Activated naive CD8-positive, alpha-beta T cell treated with anti-CD3 and anti-CD28 coated beads, Interleukin-2, amount 50 U/mL, for 24 hours (primary cell): ENCODE results near the gene NBPF1.
"Not testable (repeated sequence)": the region's sequence is repeated elsewhere in the genome, so short reads cannot be mapped to it uniquely, and the experiment has no call there.

Experiments used
- ATAC-seq: fragments of 150-1000 bp; cut with Tn5 transposase; one replicate; pipeline ENCODE4 v1.10.0; 2021
- DNase-seq: peaks from one replicate; pipeline ENCODE4 v3.0.0; 2021
- H3K27ac Mint-ChIP-seq: one replicate; pipeline ENCODE4 v1.8.0; 2021; ENCODE audit warnings: mild to moderate bottlenecking, mixed read lengths
- H3K27me3 Mint-ChIP-seq: one replicate; pipeline ENCODE4 v1.8.0; 2021; ENCODE audit warnings: mixed read lengths
- H3K36me3 Mint-ChIP-seq: one replicate; pipeline ENCODE4 v1.8.0; 2021; ENCODE audit warnings: low read depth, mixed read lengths
- H3K4me1 Mint-ChIP-seq: one replicate; pipeline ENCODE4 v1.8.0; 2021; ENCODE audit warnings: mixed read lengths
- H3K4me3 Mint-ChIP-seq: one replicate; pipeline ENCODE4 v1.8.0; 2021; ENCODE audit warnings: mild to moderate bottlenecking, moderate library complexity, mixed read lengths
- H3K9me3 Mint-ChIP-seq: one replicate; pipeline ENCODE4 v1.8.0; 2021; ENCODE audit warnings: mixed read lengths

The NBPF1 gene

DNA sequence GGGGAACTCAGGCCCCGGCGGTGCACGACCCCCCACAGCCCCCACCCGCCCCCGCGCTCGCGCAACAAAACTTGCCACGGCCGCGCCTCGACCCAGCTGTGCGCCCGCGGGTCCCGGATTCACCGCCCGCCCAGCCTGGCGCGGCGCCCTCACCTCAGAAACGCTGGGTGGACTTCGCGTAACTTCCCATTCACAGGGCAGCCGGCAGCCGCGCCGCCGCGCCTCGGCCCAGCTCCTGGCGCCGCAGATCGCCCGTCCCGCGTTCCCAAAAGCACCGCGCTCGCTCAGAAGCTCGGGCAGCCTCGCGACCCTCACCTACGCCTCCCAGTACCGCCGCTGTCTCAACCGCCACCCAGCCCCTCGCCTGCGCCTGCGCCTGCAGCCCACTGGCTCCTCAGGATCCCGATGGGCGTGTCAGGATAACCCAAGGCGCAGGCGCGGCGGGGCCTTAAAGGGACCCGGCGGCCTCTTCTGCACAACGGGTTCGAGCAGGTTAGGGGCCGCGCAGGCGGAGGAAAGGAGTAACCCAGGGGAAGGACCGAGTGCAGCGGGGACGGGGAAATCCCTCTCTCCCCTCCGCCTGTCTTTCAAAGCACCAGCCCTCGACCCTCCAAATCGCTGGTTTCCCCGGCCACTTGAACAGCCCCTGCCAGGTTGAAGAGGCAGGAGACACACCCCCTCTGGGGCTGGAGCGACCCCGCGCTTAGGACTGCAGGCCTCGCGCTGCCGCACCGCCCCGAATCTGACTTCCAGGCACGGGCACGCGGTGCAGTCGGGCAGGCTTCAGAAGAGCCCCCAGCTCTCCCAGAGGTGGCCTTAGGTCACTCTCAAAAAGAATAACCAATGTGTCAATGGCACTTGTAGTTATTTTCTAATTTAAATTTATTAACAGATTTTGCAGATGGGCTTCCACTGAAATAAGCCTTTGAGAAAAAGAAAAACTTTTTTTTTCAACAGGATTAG, at the start of gene NBPF1:
Gene NBPF1, minus strand, starts transcription at position 380 of the 963 bp plus-strand sequence.
- Mint-ChIP-seq H3K27me3 (no peaks in the 10 kb centered on the region), H3K4me1 (no peaks in the 10 kb centered on the region), H3K36me3 (no peaks in the 10 kb centered on the region), H3K9me3 (no peaks in the 10 kb centered on the region), H3K4me3 (no peak within 1 kb of the TSS), H3K27ac (no peak within 1 kb of the TSS)
- DNase-seq (peak; percentile 98), ATAC-seq (peak; percentile 99)

- DNase-seq, H3K9me3 Mint-ChIP-seq, H3K4me3 Mint-ChIP-seq, H3K36me3 Mint-ChIP-seq, ATAC-seq, H3K27me3 Mint-ChIP-seq, H3K4me1 Mint-ChIP-seq, H3K27ac Mint-ChIP-seq: not testable (repeated sequence)
Observed at GRCh38 chr1:16658234-16658633, 44.9 kb upstream of the NBPF1 start.

GRCh38 chr1:16656981-16657683, 43.8 kb upstream of the NBPF1 start:
- H3K36me3 Mint-ChIP-seq, H3K27ac Mint-ChIP-seq, H3K4me1 Mint-ChIP-seq, DNase-seq, H3K4me3 Mint-ChIP-seq, ATAC-seq, H3K9me3 Mint-ChIP-seq, H3K27me3 Mint-ChIP-seq: not testable (repeated sequence)

GRCh38 chr1:16656574-16656973, 43.2 kb upstream of the NBPF1 start:
- not testable (repeated sequence) for H3K27ac Mint-ChIP-seq, H3K9me3 Mint-ChIP-seq, H3K4me1 Mint-ChIP-seq, H3K36me3 Mint-ChIP-seq, H3K27me3 Mint-ChIP-seq, H3K4me3 Mint-ChIP-seq, DNase-seq
- ATAC-seq = peak; percentile 80

- H3K4me3 Mint-ChIP-seq, H3K27me3 Mint-ChIP-seq, DNase-seq, H3K36me3 Mint-ChIP-seq, H3K27ac Mint-ChIP-seq, H3K9me3 Mint-ChIP-seq, H3K4me1 Mint-ChIP-seq, ATAC-seq: not testable (repeated sequence)
Observed at GRCh38 chr1:16651560-16651959, 38.2 kb upstream of the NBPF1 start.

GRCh38 chr1:16649960-16650359, 36.6 kb upstream of the NBPF1 start:
- not testable (repeated sequence) for DNase-seq, H3K36me3 Mint-ChIP-seq, H3K9me3 Mint-ChIP-seq, H3K27ac Mint-ChIP-seq, H3K27me3 Mint-ChIP-seq, H3K4me3 Mint-ChIP-seq, H3K4me1 Mint-ChIP-seq, ATAC-seq

GRCh38 chr1:16649390-16649789, 36.0 kb upstream of the NBPF1 start:
- H3K27me3 Mint-ChIP-seq, H3K27ac Mint-ChIP-seq, H3K4me1 Mint-ChIP-seq, H3K4me3 Mint-ChIP-seq, H3K9me3 Mint-ChIP-seq, DNase-seq, ATAC-seq, H3K36me3 Mint-ChIP-seq: not testable (repeated sequence)

DNA sequence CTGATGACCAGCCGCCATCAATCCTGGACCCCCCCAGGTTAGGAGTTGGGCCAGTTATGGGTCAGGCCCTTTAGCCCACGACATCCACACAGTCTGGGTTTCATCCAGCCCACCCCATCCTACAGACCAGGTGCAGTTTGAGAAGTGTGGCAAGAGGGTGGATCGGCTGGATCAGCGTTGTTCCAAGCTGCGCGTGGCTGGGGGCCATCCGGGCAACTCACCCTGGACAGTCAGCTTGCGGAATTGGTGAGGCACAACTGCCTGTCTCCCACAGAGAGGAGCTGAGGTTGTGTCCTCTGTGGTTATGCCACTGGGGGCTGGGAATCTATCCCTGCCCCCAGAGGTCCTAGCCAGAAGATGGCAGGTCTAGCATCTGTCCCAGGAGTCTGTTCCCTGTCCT, 35.4 kb upstream of the NBPF1 start:
- not testable (repeated sequence) for H3K4me3 Mint-ChIP-seq, ATAC-seq, DNase-seq, H3K4me1 Mint-ChIP-seq, H3K36me3 Mint-ChIP-seq, H3K27me3 Mint-ChIP-seq, H3K27ac Mint-ChIP-seq, H3K9me3 Mint-ChIP-seq

GRCh38 chr1:16648250-16648649, 34.9 kb upstream of the NBPF1 start:
- H3K27ac Mint-ChIP-seq, H3K4me1 Mint-ChIP-seq, H3K36me3 Mint-ChIP-seq: not testable (repeated sequence)

DNA sequence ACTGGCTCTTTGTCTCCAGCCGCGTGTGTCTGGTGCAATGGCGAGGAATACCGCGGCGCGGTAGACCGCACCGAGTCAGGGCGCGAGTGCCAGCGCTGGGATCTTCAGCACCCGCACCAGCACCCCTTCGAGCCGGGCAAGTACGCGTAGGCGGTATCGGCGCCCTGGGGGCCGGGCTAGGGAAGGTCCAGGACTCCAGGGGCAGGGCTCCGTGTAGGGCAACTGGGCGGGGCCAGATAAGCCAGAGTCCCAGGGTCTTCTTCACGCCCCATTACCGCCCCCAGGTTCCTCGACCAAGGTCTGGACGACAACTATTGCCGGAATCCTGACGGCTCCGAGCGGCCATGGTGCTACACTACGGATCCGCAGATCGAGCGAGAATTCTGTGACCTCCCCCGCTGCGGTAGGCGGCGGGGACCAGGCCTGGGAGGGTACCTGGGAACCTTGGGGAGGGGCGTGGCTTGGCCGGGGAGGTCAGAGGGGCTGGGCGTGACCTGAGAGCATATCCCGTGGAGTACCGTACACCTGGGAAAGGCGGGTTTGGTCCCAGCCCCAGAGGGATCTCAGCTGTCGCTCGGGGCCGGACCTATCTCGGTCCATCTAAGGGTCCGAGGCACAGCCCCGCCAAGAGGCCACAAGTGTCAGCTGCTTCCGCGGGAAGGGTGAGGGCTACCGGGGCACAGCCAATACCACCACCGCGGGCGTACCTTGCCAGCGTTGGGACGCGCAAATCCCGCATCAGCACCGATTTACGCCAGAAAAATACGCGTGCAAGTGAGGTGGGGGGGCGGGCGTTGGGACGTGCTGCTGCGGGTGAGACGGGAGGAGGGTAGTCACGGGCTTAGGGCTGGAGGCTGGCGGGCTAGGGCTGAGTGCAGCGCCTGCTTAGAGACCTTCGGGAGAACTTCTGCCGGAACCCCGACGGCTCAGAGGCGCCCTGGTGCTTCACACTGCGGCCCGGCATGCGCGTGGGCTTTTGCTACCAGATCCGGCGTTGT, 34.1 kb upstream of the NBPF1 start:
- not testable (repeated sequence) for ATAC-seq, H3K27ac Mint-ChIP-seq, H3K4me3 Mint-ChIP-seq, H3K36me3 Mint-ChIP-seq, H3K4me1 Mint-ChIP-seq, H3K27me3 Mint-ChIP-seq, H3K9me3 Mint-ChIP-seq
- DNase-seq = peak; percentile 20

More at GRCh38 chr1:16648250-16648649, 34.9 kb upstream of the NBPF1 start:
- H3K4me3 Mint-ChIP-seq, H3K9me3 Mint-ChIP-seq, ATAC-seq, H3K27me3 Mint-ChIP-seq: not testable (repeated sequence)
- peak; percentile 0 for DNase-seq

DNA sequence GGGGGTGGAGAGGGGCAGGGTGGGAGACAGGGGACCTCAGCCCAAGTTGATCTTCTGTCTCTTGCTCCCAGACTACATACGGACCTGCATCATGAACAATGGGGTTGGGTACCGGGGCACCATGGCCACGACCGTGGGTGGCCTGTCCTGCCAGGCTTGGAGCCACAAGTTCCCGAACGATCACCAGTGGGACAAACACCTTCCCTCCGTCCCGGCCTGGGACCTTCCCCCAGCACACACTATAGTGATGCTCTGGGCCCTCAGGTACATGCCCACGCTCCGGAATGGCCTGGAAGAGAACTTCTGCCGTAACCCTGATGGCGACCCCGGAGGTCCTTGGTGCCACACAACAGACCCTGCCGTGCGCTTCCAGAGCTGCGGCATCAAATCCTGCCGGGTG, 33.4 kb upstream of the NBPF1 start:
- DNase-seq, H3K9me3 Mint-ChIP-seq, ATAC-seq, H3K27me3 Mint-ChIP-seq, H3K4me1 Mint-ChIP-seq, H3K27ac Mint-ChIP-seq, H3K4me3 Mint-ChIP-seq, H3K36me3 Mint-ChIP-seq: not testable (repeated sequence)

- peak; percentile 1 for DNase-seq
- ATAC-seq, H3K4me1 Mint-ChIP-seq, H3K36me3 Mint-ChIP-seq, H3K27me3 Mint-ChIP-seq, H3K27ac Mint-ChIP-seq, H3K4me3 Mint-ChIP-seq, H3K9me3 Mint-ChIP-seq: not testable (repeated sequence)
Observed at GRCh38 chr1:16646061-16646664, 32.8 kb upstream of the NBPF1 start.

DNA sequence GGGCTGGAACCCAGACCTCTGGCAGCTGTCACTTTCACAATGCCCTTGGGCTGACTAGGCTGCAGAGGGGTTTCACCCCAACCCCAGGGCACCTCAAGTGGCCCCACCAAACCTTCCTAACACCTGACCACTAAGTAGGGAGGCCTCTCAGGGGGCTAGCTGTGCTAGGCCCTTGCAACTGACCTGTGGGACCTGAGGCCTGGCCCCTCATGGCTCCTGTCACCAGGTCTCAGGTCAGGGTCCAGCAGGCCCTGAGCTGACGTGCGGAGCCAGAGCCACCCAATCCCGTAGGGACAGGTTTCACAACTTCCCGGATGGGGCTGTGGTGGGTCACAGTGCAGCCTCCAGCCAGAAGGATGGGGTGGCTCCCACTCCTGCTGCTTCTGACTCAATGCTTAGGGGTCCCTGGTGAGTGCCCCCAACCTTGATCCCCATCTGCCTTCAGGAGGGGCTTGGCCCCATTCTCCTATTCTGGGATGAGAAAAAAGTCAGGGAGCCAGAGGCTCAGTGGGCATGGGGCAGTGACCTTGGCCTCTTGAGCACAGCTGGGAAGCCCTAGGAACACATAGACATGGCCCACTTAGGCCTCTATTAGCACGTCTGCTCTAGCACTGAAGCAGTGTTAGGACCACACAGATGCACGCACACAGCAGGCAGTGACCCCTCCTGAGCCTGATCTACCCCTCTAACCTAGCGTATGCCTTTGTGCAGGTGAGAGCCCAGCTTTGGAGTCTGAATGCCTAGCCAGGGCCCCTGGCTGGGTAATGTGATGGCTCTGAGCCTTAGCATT, 32.1 kb upstream of the NBPF1 start:
- not testable (repeated sequence) for H3K4me1 Mint-ChIP-seq, H3K9me3 Mint-ChIP-seq, H3K27ac Mint-ChIP-seq, H3K4me3 Mint-ChIP-seq, ATAC-seq, H3K36me3 Mint-ChIP-seq, H3K27me3 Mint-ChIP-seq
- peak; percentile 18 for DNase-seq
